SK-N-SH (cell line): ENCODE data around the gene DHRSX.

Experiments
- ELF1 ChIP-seq: IDR thresholded peaks from 2 replicates; pipeline ENCODE4 v1.4.0; 2012
- EZH2phosphoT487 ChIP-seq: fragments of 200-600 bp; sonication (generic); IDR thresholded peaks from 2 replicates; pipeline ENCODE4 v1.6.1; 2017; ENCODE audit warnings: low read depth, mixed run types, mild to moderate bottlenecking, antibody characterized with exemption, moderate library complexity, borderline replicate concordance
- FOSL2 ChIP-seq: IDR thresholded peaks from 2 replicates; pipeline ENCODE4 v1.4.0; 2012; ENCODE audit warnings: low read depth, mild to moderate bottlenecking, moderate library complexity, borderline replicate concordance
- GABPA ChIP-seq: IDR thresholded peaks from 2 replicates; pipeline ENCODE4 v1.4.0; 2012; ENCODE audit warnings: low read depth, mild to moderate bottlenecking
- JUND ChIP-seq: IDR thresholded peaks from 2 replicates; pipeline ENCODE4 v1.4.0; 2012
- MXI1 ChIP-seq: IDR thresholded peaks from 2 replicates; pipeline ENCODE4 v1.6.1; 2012; ENCODE audit warnings: mild to moderate bottlenecking, low read depth, low read length, improper control_type of control experiment
- POLR2AphosphoS5 ChIP-seq: IDR thresholded peaks from 2 replicates; pipeline ENCODE4 v1.6.1; 2012; ENCODE audit warnings: low read depth, low read length
- RXRA ChIP-seq: IDR thresholded peaks from 2 replicates; pipeline ENCODE4 v1.4.0; 2012; ENCODE audit warnings: low read depth, mild to moderate bottlenecking, borderline replicate concordance
- SIN3A ChIP-seq: IDR thresholded peaks from 2 replicates; pipeline ENCODE4 v1.6.1; 2012; ENCODE audit warnings: low read depth, mild to moderate bottlenecking, low read length, moderate library complexity, borderline replicate concordance
- SMC3 ChIP-seq: IDR thresholded peaks from 2 replicates; pipeline ENCODE4 v1.6.1; 2012; ENCODE audit warnings: low read depth, low read length, improper control_type of control experiment
- TF ChIP-seq, protein P1 (sequence below): fragments of 200-600 bp; sonication (generic); IDR thresholded peaks from 2 replicates; pipeline ENCODE4 v1.6.1; 2017; ENCODE audit warnings: antibody characterized with exemption, mild to moderate bottlenecking, moderate library complexity
- TF ChIP-seq, protein P2 (sequence below): IDR thresholded peaks from 2 replicates; pipeline ENCODE4 v1.6.1; 2012; ENCODE audit warnings: mild to moderate bottlenecking, low read depth, low read length, moderate library complexity
- TF ChIP-seq, protein P3 (sequence below): IDR thresholded peaks from 2 replicates; pipeline ENCODE4 v1.4.0; 2012; ENCODE audit warnings: low read depth

DNA sequence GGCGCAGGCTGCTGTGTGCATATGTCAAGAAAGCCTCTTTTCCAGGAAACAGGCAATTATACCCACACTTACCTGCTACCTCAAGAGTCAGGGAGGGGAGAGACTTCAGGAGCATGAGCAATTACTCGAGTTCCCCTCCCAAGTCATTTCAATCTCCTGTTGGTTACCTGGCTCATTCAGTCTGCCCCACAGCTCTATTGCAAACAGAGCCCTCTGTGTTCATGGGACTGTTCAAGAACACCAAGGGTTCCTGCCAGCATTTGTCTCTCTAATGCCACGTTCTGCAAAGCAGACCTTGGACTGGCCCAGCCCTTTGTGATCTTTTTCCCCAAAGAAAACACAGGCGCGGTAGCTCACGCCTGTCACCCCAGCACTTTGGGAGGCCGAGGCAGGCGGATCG, 274.6 kb downstream of the DHRSX start:
- TF ChIP-seq POLR2AphosphoS5 (no peak), GABPA (no peak), FOSL2 (no peak), SIN3A (no peak), JUND (no peak), ELF1 (no peak), SMC3 (no peak), RXRA (no peak), EZH2phosphoT487 (no peak), MXI1 (no peak)
- TF ChIP-seq, protein P1, sequence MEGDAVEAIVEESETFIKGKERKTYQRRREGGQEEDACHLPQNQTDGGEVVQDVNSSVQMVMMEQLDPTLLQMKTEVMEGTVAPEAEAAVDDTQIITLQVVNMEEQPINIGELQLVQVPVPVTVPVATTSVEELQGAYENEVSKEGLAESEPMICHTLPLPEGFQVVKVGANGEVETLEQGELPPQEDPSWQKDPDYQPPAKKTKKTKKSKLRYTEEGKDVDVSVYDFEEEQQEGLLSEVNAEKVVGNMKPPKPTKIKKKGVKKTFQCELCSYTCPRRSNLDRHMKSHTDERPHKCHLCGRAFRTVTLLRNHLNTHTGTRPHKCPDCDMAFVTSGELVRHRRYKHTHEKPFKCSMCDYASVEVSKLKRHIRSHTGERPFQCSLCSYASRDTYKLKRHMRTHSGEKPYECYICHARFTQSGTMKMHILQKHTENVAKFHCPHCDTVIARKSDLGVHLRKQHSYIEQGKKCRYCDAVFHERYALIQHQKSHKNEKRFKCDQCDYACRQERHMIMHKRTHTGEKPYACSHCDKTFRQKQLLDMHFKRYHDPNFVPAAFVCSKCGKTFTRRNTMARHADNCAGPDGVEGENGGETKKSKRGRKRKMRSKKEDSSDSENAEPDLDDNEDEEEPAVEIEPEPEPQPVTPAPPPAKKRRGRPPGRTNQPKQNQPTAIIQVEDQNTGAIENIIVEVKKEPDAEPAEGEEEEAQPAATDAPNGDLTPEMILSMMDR, result no peak
- TF ChIP-seq, protein P2, sequence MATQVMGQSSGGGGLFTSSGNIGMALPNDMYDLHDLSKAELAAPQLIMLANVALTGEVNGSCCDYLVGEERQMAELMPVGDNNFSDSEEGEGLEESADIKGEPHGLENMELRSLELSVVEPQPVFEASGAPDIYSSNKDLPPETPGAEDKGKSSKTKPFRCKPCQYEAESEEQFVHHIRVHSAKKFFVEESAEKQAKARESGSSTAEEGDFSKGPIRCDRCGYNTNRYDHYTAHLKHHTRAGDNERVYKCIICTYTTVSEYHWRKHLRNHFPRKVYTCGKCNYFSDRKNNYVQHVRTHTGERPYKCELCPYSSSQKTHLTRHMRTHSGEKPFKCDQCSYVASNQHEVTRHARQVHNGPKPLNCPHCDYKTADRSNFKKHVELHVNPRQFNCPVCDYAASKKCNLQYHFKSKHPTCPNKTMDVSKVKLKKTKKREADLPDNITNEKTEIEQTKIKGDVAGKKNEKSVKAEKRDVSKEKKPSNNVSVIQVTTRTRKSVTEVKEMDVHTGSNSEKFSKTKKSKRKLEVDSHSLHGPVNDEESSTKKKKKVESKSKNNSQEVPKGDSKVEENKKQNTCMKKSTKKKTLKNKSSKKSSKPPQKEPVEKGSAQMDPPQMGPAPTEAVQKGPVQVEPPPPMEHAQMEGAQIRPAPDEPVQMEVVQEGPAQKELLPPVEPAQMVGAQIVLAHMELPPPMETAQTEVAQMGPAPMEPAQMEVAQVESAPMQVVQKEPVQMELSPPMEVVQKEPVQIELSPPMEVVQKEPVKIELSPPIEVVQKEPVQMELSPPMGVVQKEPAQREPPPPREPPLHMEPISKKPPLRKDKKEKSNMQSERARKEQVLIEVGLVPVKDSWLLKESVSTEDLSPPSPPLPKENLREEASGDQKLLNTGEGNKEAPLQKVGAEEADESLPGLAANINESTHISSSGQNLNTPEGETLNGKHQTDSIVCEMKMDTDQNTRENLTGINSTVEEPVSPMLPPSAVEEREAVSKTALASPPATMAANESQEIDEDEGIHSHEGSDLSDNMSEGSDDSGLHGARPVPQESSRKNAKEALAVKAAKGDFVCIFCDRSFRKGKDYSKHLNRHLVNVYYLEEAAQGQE, result no peak
- TF ChIP-seq, protein P3, sequence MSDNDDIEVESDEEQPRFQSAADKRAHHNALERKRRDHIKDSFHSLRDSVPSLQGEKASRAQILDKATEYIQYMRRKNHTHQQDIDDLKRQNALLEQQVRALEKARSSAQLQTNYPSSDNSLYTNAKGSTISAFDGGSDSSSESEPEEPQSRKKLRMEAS, result no peak
